Activated CD8-positive, alpha-beta T cell treated with anti-CD3 and anti-CD28 coated beads for 36 hours (primary cell): ENCODE results near the gene ARRDC3. TPM values are rescaled to one million over a fixed set of nuclear protein-coding genes. Genes with fewer than 3 reads are reported as not detected.
"Not testable (repeated sequence)": the region's sequence is repeated elsewhere in the genome, so short reads cannot be mapped to it uniquely, and the experiment has no call there.

Experiments used
- ATAC-seq: fragments of 200-7000 bp; cut with Tn5 transposase; one replicate; pipeline ENCODE4 v1.10.0; 2021; ENCODE audit warnings: mild to moderate bottlenecking, moderate library complexity
- CTCF ChIA-PET: fragments of 350-600 bp; sonication (Branson Sonifier 250); formaldehyde crosslinking; loops from one replicate; lab custom pipeline; 2021; ENCODE audit warnings: antibody characterized with exemption; lab: Charles Lee
- POLR2A ChIA-PET: fragments of 350-600 bp; sonication (Branson Sonifier 250); formaldehyde crosslinking; loops from one replicate; lab custom pipeline; 2021; ENCODE audit warnings: antibody characterized with exemption; lab: Charles Lee
- DNase-seq: peaks from one replicate; pipeline ENCODE4 v3.0.0-alpha.2; 2020
- H3K27ac Mint-ChIP-seq: one replicate; pipeline ENCODE4 v1.8.0; 2021; ENCODE audit warnings: mild to moderate bottlenecking, mixed read lengths
- H3K27me3 Mint-ChIP-seq: one replicate; pipeline ENCODE4 v1.8.0; 2021; ENCODE audit warnings: mixed read lengths
- H3K36me3 Mint-ChIP-seq: one replicate; pipeline ENCODE4 v1.8.0; 2021; ENCODE audit warnings: low read depth, mixed read lengths
- H3K4me1 Mint-ChIP-seq: one replicate; pipeline ENCODE4 v1.8.0; 2021; ENCODE audit warnings: low read depth, mixed read lengths
- H3K4me3 Mint-ChIP-seq: one replicate; pipeline ENCODE4 v1.8.0; 2021; ENCODE audit warnings: mild to moderate bottlenecking, moderate library complexity, mixed read lengths
- H3K9me3 Mint-ChIP-seq: one replicate; pipeline ENCODE4 v1.8.0; 2021; ENCODE audit warnings: mixed read lengths
- intact Hi-C: fragments of 100-400 bp; cut with micrococcal nuclease; formaldehyde crosslinking; loops from one replicate; pipeline ENCODE4 v1.10.0; 2022
- total RNA-seq, 2 experiments: library from RNA; stranded (reverse); gene quantifications; one replicate each; pipeline ENCODE4 v1.2.3, GENCODE V29; 2021
- TF ChIP-seq, protein P1 (sequence below): fragments of 200-600 bp; IDR thresholded peaks from one replicate; pipeline ENCODE4 v1.8.0; 2022; ENCODE audit warnings: antibody characterized with exemption, mild to moderate bottlenecking

The ARRDC3 gene
- total RNA-seq, 2 experiments from 2014 or later: 35.4 to 39.2 TPM

DNA sequence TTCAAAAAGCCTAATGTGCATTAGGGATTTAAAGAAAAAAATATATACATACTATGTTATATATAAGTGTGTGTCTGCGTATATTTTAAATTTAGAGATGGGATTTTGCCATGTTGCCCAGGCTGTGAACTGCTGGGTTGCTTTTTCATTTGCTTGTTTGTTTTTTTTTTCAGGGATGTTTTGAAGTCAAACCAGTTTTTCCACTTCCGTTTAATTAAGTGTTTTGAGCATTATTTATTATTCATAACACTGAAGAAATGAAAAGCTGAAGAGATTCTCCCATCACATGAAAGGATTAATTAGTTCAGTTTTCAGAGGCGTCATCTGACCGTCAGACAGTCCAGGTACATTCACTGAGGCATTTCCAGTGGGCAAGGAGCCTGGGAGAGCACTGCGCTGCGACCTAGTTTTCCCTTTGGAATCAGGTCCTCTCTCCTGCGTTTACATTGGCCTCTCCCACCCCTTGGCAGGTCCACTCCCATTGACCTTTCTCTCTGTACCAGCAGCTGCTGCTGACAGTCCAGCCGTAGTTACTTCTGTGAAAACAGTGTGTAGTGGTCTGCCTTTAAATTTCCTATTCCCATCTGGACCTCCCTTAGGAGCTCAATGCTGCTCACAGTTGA, 26.0 kb downstream of the ARRDC3 start:
- Mint-ChIP-seq H3K27me3 (peaks cover 3% of the 10 kb centered on the region), H3K4me1 (peaks cover 14% of the 10 kb centered on the region), H3K27ac (no peak overlapping the region), H3K9me3 (peaks cover 10% of the 10 kb centered on the region), H3K36me3 (peaks cover 12% of the 10 kb centered on the region), H3K4me3 (no peak overlapping the region)
- intact Hi-C loops: no loop called here
- TF ChIP-seq, protein P1, sequence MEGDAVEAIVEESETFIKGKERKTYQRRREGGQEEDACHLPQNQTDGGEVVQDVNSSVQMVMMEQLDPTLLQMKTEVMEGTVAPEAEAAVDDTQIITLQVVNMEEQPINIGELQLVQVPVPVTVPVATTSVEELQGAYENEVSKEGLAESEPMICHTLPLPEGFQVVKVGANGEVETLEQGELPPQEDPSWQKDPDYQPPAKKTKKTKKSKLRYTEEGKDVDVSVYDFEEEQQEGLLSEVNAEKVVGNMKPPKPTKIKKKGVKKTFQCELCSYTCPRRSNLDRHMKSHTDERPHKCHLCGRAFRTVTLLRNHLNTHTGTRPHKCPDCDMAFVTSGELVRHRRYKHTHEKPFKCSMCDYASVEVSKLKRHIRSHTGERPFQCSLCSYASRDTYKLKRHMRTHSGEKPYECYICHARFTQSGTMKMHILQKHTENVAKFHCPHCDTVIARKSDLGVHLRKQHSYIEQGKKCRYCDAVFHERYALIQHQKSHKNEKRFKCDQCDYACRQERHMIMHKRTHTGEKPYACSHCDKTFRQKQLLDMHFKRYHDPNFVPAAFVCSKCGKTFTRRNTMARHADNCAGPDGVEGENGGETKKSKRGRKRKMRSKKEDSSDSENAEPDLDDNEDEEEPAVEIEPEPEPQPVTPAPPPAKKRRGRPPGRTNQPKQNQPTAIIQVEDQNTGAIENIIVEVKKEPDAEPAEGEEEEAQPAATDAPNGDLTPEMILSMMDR: no peak
- ChIA-PET CTCF (no interaction called here), POLR2A (interaction anchor here (1.3 kb wide), 1 partner anchor 26 kb away, joined by 3 read pairs; the partner anchor contains the start of gene ARRDC3)
- DNase-seq (no peak), ATAC-seq (no peak)

DNA sequence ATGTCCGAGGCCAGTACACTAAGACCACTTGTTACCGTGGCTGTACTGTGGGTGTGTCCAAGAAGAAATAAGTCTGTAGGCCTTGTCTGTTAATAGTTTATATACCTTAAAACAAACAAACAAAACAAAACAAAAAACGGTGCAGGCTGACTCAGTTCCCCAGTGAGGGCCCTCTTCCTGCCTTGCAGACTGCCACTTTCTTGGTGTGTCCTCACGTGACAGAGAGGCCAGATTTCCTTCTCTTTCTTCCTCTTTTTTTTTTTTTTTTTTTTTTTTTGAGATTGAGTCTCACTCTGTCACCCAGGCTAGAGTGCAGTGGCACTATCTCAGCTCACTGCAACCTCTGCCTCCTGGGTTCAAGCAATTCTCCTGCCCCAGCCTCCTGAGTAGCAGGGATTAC, 28.2 kb downstream of the ARRDC3 start:
- CTCF ChIA-PET, ATAC-seq, H3K36me3 Mint-ChIP-seq, DNase-seq, H3K27ac Mint-ChIP-seq, H3K9me3 Mint-ChIP-seq, intact Hi-C loops, POLR2A ChIA-PET, H3K27me3 Mint-ChIP-seq, H3K4me1 Mint-ChIP-seq, H3K4me3 Mint-ChIP-seq: not testable (repeated sequence)

DNA sequence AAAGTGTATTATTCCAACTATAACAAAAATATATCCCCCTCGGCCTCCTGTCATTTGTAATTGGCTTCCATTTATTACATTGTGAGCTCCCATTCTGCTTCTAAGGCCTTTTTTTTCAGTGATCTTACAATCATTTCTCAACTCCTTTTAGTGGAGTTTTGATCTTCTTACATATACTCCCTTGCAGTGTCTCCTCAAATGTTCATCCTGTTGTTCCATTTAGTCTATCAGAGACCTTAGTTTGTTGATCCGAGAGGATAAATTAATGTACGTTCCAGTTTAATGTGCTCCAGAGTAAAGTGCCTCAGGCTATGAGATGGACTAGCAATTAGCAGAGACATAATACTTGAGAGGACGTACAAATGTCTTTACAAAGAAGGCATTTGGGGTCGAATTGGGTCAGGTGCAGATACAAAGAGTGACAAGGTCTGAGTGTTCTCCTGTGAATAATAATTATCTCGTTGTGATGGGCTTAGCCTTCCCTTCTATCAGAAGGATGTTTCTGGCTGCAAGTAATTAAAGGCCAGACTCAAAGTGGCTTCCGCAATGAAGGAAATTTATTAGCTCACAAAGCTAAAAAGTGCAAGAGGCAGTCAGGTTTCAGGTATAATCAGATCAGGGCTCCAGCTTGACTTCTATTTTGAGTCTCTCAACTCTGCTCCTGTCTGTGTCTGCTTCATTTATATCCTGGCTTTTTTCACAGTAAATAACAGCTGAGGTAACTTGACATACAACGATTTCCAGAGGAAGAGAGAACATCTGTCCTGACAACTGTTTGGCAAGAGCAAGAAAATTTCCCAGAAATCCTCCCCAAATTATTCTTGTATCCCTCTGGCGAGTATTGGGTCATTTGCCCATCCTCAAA, 30.1 kb downstream of the ARRDC3 start:
- ChIA-PET CTCF (interaction anchor here (1.5 kb wide), 2 partner anchors 14 to 18 kb away, joined by 3 to 4 read pairs; no protein-coding TSS in a partner anchor), POLR2A (interaction anchor here (1.2 kb wide), 1 partner anchor 27 kb away, joined by 3 read pairs; no protein-coding TSS in a partner anchor)
- TF ChIP-seq, protein P1: no peak
- H3K27me3 Mint-ChIP-seq: peaks cover 3% of the 10 kb centered on the region
- H3K4me1 Mint-ChIP-seq: no peaks in the 10 kb centered on the region
- intact Hi-C loops: no loop called here
- H3K36me3 Mint-ChIP-seq: no peaks in the 10 kb centered on the region
- no peak overlapping the region for H3K27ac Mint-ChIP-seq
- ATAC-seq: no peak
- no peak for DNase-seq
- no peaks in the 10 kb centered on the region for H3K9me3 Mint-ChIP-seq
- no peak overlapping the region for H3K4me3 Mint-ChIP-seq

GRCh38 chr5:91345461-91345860, 37.7 kb downstream of the ARRDC3 start:
- intact Hi-C loops: no loop called here
- Mint-ChIP-seq H3K4me1 (no peaks in the 10 kb centered on the region), H3K27ac (no peak overlapping the region), H3K27me3 (no peaks in the 10 kb centered on the region), H3K9me3 (no peaks in the 10 kb centered on the region), H3K36me3 (no peaks in the 10 kb centered on the region), H3K4me3 (no peak overlapping the region)
- ChIA-PET CTCF (no interaction called here), POLR2A (no interaction called here)
- TF ChIP-seq, protein P1: no peak
- ATAC-seq (no peak), DNase-seq (no peak)

- H3K36me3 Mint-ChIP-seq, DNase-seq, ATAC-seq, intact Hi-C loops, CTCF ChIA-PET, H3K9me3 Mint-ChIP-seq, H3K4me1 Mint-ChIP-seq, H3K27me3 Mint-ChIP-seq, POLR2A ChIA-PET, H3K27ac Mint-ChIP-seq, H3K4me3 Mint-ChIP-seq: not testable (repeated sequence)
Measured at GRCh38 chr5:91344661-91345200, 38.4 kb downstream of the ARRDC3 start.
